Neuronal stem cell (in vitro differentiated cells): ENCODE results near the gene PRXL2B.

Experiments used
- DNase-seq: peaks from one replicate; pipeline ENCODE4 v3.0.0-alpha.2; 2013; ENCODE audit warnings: low spot score
- H2AFZ ChIP-seq: one replicate; pipeline ENCODE4 v1.6.1; 2013; ENCODE audit warnings: mild to moderate bottlenecking, low read length, inconsistent platforms
- H2AK5ac ChIP-seq: 2 replicates; pipeline ENCODE4 v1.6.1; 2013; ENCODE audit warnings: low read depth, mild to moderate bottlenecking, inconsistent platforms, low read length, moderate library complexity, mixed read lengths
- H2BK120ac ChIP-seq: 2 replicates; pipeline ENCODE4 v1.6.1; 2013; ENCODE audit warnings: low read depth, mild to moderate bottlenecking, inconsistent platforms, low read length, moderate library complexity, mixed read lengths
- H2BK12ac ChIP-seq: one replicate; pipeline ENCODE4 v1.6.1; 2013; ENCODE audit warnings: low read length, inconsistent platforms
- H2BK15ac ChIP-seq: 2 replicates; pipeline ENCODE4 v1.6.1; 2013; ENCODE audit warnings: mild to moderate bottlenecking, low read length, inconsistent platforms, mixed read lengths
- H2BK5ac ChIP-seq: one replicate; pipeline ENCODE4 v1.6.1; 2013; ENCODE audit warnings: inconsistent platforms, mild to moderate bottlenecking, low read length, moderate library complexity
- H3K14ac ChIP-seq: one replicate; pipeline ENCODE4 v1.6.1; 2013; ENCODE audit warnings: low read length, inconsistent platforms
- H3K18ac ChIP-seq: 2 replicates; pipeline ENCODE4 v1.6.1; 2013; ENCODE audit warnings: low read length, inconsistent platforms
- H3K23ac ChIP-seq: 2 replicates; pipeline ENCODE4 v1.6.1; 2013; ENCODE audit warnings: low read depth, mild to moderate bottlenecking, mixed read lengths, low read length, inconsistent platforms; ENCODE audit not compliant: poor library complexity
- H3K27ac ChIP-seq: replicated peaks from 3 replicates; pipeline ENCODE4 v1.5.1; 2013; ENCODE audit warnings: low read length, inconsistent platforms
- H3K27me3 ChIP-seq, 3 experiments: 2 replicates each; pipeline ENCODE4 v1.6.1; 2013; ENCODE audit warnings: low read length in 3 of 3, mild to moderate bottlenecking in 2 of 3, inconsistent platforms in 1 of 3, low read depth in 1 of 3, mixed read lengths in 1 of 3, moderate library complexity in 1 of 3; ENCODE audit not compliant: control insufficient read depth in 3 of 3, insufficient read depth in 3 of 3
- H3K36me3 ChIP-seq, 2 donors: replicated peaks in 1 of 2; 2 replicates each; pipeline ENCODE4 v1.6.1; 2013; ENCODE audit warnings: low read length in 2 of 2; ENCODE audit not compliant: control insufficient read depth in 2 of 2, insufficient read depth in 2 of 2
- H3K4ac ChIP-seq: 2 replicates; pipeline ENCODE4 v1.6.1; 2013; ENCODE audit warnings: inconsistent platforms, mild to moderate bottlenecking, low read length, moderate library complexity
- H3K4me1 ChIP-seq, 2 donors: 1 replicate in 1 of 2; 2 replicates in 1 of 2; pipeline ENCODE4 v1.6.1; 2013; ENCODE audit warnings: low read length in 2 of 2, low read depth in 1 of 2; ENCODE audit not compliant: control insufficient read depth in 2 of 2, insufficient read depth in 1 of 2
- H3K4me2 ChIP-seq: one replicate; pipeline ENCODE4 v1.6.1; 2013; ENCODE audit warnings: mild to moderate bottlenecking, low read length, inconsistent platforms; ENCODE audit not compliant: insufficient read depth, poor library complexity, severe bottlenecking
- H3K4me3 ChIP-seq, 2 donors: 2 replicates each; pipeline ENCODE4 v1.5.1; 2013; ENCODE audit warnings: low read length in 2 of 2, mild to moderate bottlenecking in 2 of 2, inconsistent platforms in 1 of 2, moderate library complexity in 1 of 2
- H3K79me1 ChIP-seq: one replicate; pipeline ENCODE4 v1.6.1; 2013; ENCODE audit warnings: low read depth, mild to moderate bottlenecking, inconsistent platforms, low read length, moderate library complexity
- H3K9ac ChIP-seq: one replicate; pipeline ENCODE4 v1.6.1; 2013; ENCODE audit warnings: mild to moderate bottlenecking, low read depth, low read length, inconsistent platforms; ENCODE audit not compliant: poor library complexity
- H3K9me3 ChIP-seq, 2 donors: replicated peaks in 1 of 2; 2 replicates each; pipeline versions ENCODE3 to v1.6.1; 2013; ENCODE audit warnings: low read length in 2 of 2, mild to moderate bottlenecking in 2 of 2, inconsistent platforms in 1 of 2, low read depth in 1 of 2, mixed read lengths in 1 of 2, moderate library complexity in 1 of 2; ENCODE audit not compliant: control insufficient read depth in 2 of 2, insufficient read depth in 1 of 2
- H4K8ac ChIP-seq: one replicate; pipeline ENCODE4 v1.6.1; 2013; ENCODE audit warnings: low read depth, mild to moderate bottlenecking, inconsistent platforms, low read length, moderate library complexity
- H4K91ac ChIP-seq: one replicate; pipeline ENCODE4 v1.6.1; 2013; ENCODE audit warnings: low read length, low read depth, mild to moderate bottlenecking, inconsistent platforms; ENCODE audit not compliant: poor library complexity
- WGBS, 2 donors: extraction: QIAGEN DNeasy Blood & Tissue Kit; methylation state at CpG; one replicate each; pipeline ENCODE4 v1.1.7; 2013; ENCODE audit warnings: missing lambda C conversion rate in 2 of 2, mixed read lengths in 1 of 2; ENCODE audit not compliant: insufficient read length in 2 of 2, insufficient replicate concordance in 1 of 2; ENCODE audit errors: extremely low coverage in 2 of 2; 5-methylcytosine and 5-hydroxymethylcytosine counted together

PRXL2B gene

GRCh38 chr1:2628191-2628932, 41.8 kb downstream of the PRXL2B start:
- peak overlapping the region; percentile 29 for H3K23ac ChIP-seq
- H3K79me1 ChIP-seq, result no peaks in the 10 kb centered on the region
- no peak overlapping the region for H3K27ac ChIP-seq
- H2BK15ac ChIP-seq, result no peak overlapping the region
- H3K4ac ChIP-seq, result no peak overlapping the region
- no peak overlapping the region for H4K91ac ChIP-seq
- H2AK5ac ChIP-seq, result peak overlapping the region; percentile 27
- H3K14ac ChIP-seq, result no peak overlapping the region
- peaks cover 3 to 8% of the 10 kb centered on the region in 2 donors for H3K4me1 ChIP-seq
- WGBS, 2 donors, result no CpG with 5 or more reads among the region's 46 CpGs
- H3K9ac ChIP-seq, result peak overlapping the region; percentile 67
- H2BK120ac ChIP-seq, result no peak overlapping the region
- H3K4me3 ChIP-seq, result peak overlapping the region in 1 of 2 donors; percentile 74
- H3K27me3 ChIP-seq, result peaks cover 17 to 84% (median 38%) of the 10 kb centered on the region in 3 experiments
- H3K18ac ChIP-seq, result peak overlapping the region; percentile 94
- peak overlapping the region; percentile 95 for H3K4me2 ChIP-seq
- peak overlapping the region; percentile 44 for H2AFZ ChIP-seq
- no peak overlapping the region for H4K8ac ChIP-seq
- DNase-seq, result no peak
- H2BK5ac ChIP-seq, result no peak overlapping the region
- H3K9me3 ChIP-seq, result peaks cover 2 to 9% of the 10 kb centered on the region in 2 donors
- no peaks in the 10 kb centered on the region for H3K36me3 ChIP-seq
- H2BK12ac ChIP-seq, result no peak overlapping the region

GRCh38 chr1:2628933-2629626, 42.5 kb downstream of the PRXL2B start:
- Histone ChIP-seq H3K18ac (peak overlapping the region; percentile 94), H3K4ac (no peak overlapping the region), H3K36me3 (no peaks in the 10 kb centered on the region), H3K4me1 (peaks cover 3 to 8% of the 10 kb centered on the region in 2 donors), H4K8ac (no peak overlapping the region), H3K79me1 (no peaks in the 10 kb centered on the region), H3K23ac (no peak overlapping the region), H4K91ac (no peak overlapping the region), H2BK120ac (no peak overlapping the region), H3K4me2 (peak overlapping the region; percentile 95), H2AK5ac (peak overlapping the region; percentile 58), H3K14ac (no peak overlapping the region), H3K27me3 (peaks cover 17 to 77% (median 38%) of the 10 kb centered on the region in 3 experiments), H2AFZ (peak overlapping the region; percentile 44), H3K9ac (peak overlapping the region; percentile 67), H3K9me3 (peaks cover 2 to 9% of the 10 kb centered on the region in 2 donors), H3K27ac (no peak overlapping the region), H2BK15ac (peak overlapping the region; percentile 61), H2BK5ac (no peak overlapping the region), H3K4me3 (peak overlapping the region in 1 of 2 donors; percentile 74), H2BK12ac (peak overlapping the region; percentile 34)
- DNase-seq, result no peak
- no CpG with 5 or more reads among the region's 64 CpGs for WGBS, 2 donors

GRCh38 chr1:2629627-2630497, 43.3 kb downstream of the PRXL2B start:
- Histone ChIP-seq H3K27ac (no peak overlapping the region), H3K23ac (peak overlapping the region; percentile 82), H4K91ac (no peak overlapping the region), H2BK12ac (peak overlapping the region; percentile 35), H2BK120ac (no peak overlapping the region), H2AFZ (no peak overlapping the region), H2AK5ac (peak overlapping the region; percentile 58), H3K4me2 (peak overlapping the region; percentile 95), H2BK5ac (no peak overlapping the region), H3K27me3 (peaks cover 17 to 69% (median 38%) of the 10 kb centered on the region in 3 experiments), H3K79me1 (no peaks in the 10 kb centered on the region), H3K9ac (no peak overlapping the region), H4K8ac (no peak overlapping the region), H3K14ac (peak overlapping the region; percentile 95), H3K4me1 (peaks cover 3 to 8% of the 10 kb centered on the region in 2 donors), H3K9me3 (peaks cover 2 to 9% of the 10 kb centered on the region in 2 donors), H3K4ac (peak overlapping the region; percentile 42), H2BK15ac (peak overlapping the region; percentile 35), H3K4me3 (peak overlapping the region in 1 of 2 donors; percentile 51), H3K36me3 (no peaks in the 10 kb centered on the region), H3K18ac (peak overlapping the region; percentile 94)
- WGBS, 2 donors, result no CpG with 5 or more reads among the region's 23 CpGs
- DNase-seq, result no peak
